Measurements from ENCODE around the gene TMCO6. TPM values are rescaled to one million over a fixed set of nuclear protein-coding genes. Genes with fewer than 3 reads are reported as not detected.

Gene TMCO6
- total and polyA plus RNA-seq, 9 of the 15 experiments (the other 6 are each of a cell fraction or from before 2014, with no cell fraction given), result 3.4 to 46.4 (median 16.7) TPM

DNA sequence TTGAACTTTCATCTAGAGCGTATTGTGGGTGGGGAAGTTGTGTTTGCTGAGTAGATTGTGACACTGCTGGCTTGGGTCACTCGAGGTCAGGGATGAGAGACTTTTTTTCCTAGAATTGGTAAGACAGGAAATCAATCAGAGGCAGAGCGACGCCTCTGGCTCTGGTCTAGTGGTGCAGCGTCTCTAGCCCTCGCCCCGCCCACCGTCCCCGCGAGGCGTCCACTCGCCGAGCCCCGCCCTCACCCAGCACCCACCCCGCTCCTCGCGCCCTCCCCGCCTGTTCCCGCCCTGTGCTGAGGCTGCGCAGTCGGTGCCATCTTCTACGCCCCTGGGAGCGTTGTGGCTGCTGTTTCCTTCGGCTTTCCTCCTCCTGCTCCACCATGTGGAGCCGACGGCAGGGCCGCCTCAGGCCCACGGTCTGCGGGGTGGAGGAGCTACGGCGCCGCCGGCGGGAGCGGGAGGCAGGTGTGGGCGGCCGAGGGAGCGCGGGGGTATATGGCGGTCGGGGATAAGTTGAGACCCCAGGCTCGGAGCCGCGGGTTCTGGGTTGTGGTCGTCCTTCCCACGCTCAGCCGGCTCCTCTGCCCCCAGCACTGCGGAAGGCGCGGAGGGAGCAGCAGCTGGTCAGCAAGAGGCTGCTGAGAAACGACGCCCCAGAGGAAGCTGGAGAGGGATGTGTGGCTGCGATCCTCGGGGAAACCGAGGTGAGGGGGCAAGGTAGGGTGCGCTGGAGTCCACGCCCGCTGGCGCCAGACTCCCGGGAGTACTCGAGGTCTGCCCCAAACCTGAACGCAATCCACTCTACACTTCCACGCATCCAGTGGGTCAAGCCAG is at the start of gene TMCO6 (continued):
- TF ChIP-seq, protein P1, sequence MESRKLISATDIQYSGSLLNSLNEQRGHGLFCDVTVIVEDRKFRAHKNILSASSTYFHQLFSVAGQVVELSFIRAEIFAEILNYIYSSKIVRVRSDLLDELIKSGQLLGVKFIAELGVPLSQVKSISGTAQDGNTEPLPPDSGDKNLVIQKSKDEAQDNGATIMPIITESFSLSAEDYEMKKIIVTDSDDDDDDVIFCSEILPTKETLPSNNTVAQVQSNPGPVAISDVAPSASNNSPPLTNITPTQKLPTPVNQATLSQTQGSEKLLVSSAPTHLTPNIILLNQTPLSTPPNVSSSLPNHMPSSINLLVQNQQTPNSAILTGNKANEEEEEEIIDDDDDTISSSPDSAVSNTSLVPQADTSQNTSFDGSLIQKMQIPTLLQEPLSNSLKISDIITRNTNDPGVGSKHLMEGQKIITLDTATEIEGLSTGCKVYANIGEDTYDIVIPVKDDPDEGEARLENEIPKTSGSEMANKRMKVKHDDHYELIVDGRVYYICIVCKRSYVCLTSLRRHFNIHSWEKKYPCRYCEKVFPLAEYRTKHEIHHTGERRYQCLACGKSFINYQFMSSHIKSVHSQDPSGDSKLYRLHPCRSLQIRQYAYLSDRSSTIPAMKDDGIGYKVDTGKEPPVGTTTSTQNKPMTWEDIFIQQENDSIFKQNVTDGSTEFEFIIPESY (CRISPR knock-in tag; IDR thresholded peaks at IDR 0.05), result no peak; the same call in 1 of the 2 replicates
- TF ChIP-seq MEF2A (IDR thresholded peaks at IDR 0.05; ENCODE audit: control insufficient read depth, low read depth, low read length) (0 out of 2 replicates have a peak, but pooled peaks have one; percentile 16), ZNF696 (CRISPR knock-in tag; conservative IDR thresholded peaks at IDR 0.05) (no peak), PTTG1 (tag; IDR thresholded peaks at IDR 0.05; ENCODE audit: low read depth) (no peak), KDM5B (IDR thresholded peaks at IDR 0.05; ENCODE audit: insufficient replicate concordance, low read depth, low read length) (peak; percentile 91), CHD1 (IDR thresholded peaks at IDR 0.05; ENCODE audit: low read length) (peak; percentile 87), ZSCAN32 (CRISPR knock-in tag; IDR thresholded peaks at IDR 0.05) (no peak), MCM5 (IDR thresholded peaks at IDR 0.05; ENCODE audit: low read depth) (no peak), RNF2 (IDR thresholded peaks at IDR 0.05) (peak; percentile 83), ZFP36 (IDR thresholded peaks at IDR 0.05; ENCODE audit: low read depth, low read length, partially characterized antibody) (no peak), KDM2B (CRISPR knock-in tag; IDR thresholded peaks at IDR 0.05) (no peak), DIDO1 (tag; IDR thresholded peaks at IDR 0.05; ENCODE audit: low read depth) (no peak)
- TF ChIP-seq, protein P2, sequence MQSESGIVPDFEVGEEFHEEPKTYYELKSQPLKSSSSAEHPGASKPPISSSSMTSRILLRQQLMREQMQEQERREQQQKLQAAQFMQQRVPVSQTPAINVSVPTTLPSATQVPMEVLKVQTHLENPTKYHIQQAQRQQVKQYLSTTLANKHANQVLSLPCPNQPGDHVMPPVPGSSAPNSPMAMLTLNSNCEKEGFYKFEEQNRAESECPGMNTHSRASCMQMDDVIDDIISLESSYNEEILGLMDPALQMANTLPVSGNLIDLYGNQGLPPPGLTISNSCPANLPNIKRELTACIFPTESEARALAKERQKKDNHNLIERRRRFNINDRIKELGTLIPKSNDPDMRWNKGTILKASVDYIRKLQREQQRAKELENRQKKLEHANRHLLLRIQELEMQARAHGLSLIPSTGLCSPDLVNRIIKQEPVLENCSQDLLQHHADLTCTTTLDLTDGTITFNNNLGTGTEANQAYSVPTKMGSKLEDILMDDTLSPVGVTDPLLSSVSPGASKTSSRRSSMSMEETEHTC (IDR thresholded peaks at IDR 0.05), result no peak
- TF ChIP-seq, protein P3, sequence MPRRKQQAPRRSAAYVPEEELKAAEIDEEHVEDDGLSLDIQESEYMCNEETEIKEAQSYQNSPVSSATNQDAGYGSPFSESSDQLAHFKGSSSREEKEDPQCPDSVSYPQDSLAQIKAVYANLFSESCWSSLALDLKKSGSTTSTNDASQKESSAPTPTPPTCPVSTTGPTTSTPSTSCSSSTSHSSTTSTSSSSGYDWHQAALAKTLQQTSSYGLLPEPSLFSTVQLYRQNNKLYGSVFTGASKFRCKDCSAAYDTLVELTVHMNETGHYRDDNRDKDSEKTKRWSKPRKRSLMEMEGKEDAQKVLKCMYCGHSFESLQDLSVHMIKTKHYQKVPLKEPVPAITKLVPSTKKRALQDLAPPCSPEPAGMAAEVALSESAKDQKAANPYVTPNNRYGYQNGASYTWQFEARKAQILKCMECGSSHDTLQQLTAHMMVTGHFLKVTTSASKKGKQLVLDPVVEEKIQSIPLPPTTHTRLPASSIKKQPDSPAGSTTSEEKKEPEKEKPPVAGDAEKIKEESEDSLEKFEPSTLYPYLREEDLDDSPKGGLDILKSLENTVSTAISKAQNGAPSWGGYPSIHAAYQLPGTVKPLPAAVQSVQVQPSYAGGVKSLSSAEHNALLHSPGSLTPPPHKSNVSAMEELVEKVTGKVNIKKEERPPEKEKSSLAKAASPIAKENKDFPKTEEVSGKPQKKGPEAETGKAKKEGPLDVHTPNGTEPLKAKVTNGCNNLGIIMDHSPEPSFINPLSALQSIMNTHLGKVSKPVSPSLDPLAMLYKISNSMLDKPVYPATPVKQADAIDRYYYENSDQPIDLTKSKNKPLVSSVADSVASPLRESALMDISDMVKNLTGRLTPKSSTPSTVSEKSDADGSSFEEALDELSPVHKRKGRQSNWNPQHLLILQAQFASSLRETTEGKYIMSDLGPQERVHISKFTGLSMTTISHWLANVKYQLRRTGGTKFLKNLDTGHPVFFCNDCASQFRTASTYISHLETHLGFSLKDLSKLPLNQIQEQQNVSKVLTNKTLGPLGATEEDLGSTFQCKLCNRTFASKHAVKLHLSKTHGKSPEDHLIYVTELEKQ (CRISPR knock-in tag; IDR thresholded peaks at IDR 0.05), result no peak
- TF ChIP-seq, protein P4, sequence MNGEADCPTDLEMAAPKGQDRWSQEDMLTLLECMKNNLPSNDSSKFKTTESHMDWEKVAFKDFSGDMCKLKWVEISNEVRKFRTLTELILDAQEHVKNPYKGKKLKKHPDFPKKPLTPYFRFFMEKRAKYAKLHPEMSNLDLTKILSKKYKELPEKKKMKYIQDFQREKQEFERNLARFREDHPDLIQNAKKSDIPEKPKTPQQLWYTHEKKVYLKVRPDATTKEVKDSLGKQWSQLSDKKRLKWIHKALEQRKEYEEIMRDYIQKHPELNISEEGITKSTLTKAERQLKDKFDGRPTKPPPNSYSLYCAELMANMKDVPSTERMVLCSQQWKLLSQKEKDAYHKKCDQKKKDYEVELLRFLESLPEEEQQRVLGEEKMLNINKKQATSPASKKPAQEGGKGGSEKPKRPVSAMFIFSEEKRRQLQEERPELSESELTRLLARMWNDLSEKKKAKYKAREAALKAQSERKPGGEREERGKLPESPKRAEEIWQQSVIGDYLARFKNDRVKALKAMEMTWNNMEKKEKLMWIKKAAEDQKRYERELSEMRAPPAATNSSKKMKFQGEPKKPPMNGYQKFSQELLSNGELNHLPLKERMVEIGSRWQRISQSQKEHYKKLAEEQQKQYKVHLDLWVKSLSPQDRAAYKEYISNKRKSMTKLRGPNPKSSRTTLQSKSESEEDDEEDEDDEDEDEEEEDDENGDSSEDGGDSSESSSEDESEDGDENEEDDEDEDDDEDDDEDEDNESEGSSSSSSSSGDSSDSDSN (IDR thresholded peaks at IDR 0.05; ENCODE audit: borderline replicate concordance in 1 of 2, low read depth in 2 of 2, low read length in 2 of 2), result peak; percentile 53 to 54; a peak in 3 of 4 replicates

Data from K562 (cell line).